HCT116 (cell line): ENCODE results near the gene LRIG1. TPM values are rescaled to one million over a fixed set of nuclear protein-coding genes. Genes with fewer than 3 reads are reported as not detected.

Source experiments
- ATAC-seq: fragments of 200-7000 bp; cut with Tn5 transposase; 2 replicates; pipeline ENCODE4 v1.9.1; 2020; ENCODE audit warnings: mild to moderate bottlenecking, moderate library complexity
- BruUV-seq: library from RNA; stranded (reverse); fragments of 400-500 nt; replicated peaks from 2 replicates; lab custom pipeline; 2021; lab: Mats Ljungman, UMichigan
- CTCF ChIA-PET: fragments of 300-600 bp; sonication (Branson Sonifier 250); formaldehyde crosslinking; loops from one replicate; lab custom pipeline; 2021; ENCODE audit warnings: antibody characterized with exemption; lab: Charles Lee
- POLR2A ChIA-PET: fragments of 300-600, 350-600 bp; sonication (Branson Sonifier 250); formaldehyde crosslinking; loops from one replicate; lab custom pipeline; 2021; ENCODE audit warnings: antibody characterized with exemption; lab: Charles Lee
- RAD21 ChIA-PET, 2 experiments: fragments of 300-600 bp; sonication (Branson Sonifier 250); formaldehyde crosslinking; loops; one replicate each; lab custom pipeline; 2023; ENCODE audit warnings: low total read pairs in 2 of 2; ENCODE audit not compliant: uncharacterized antibody in 2 of 2, unreplicated experiment in 2 of 2, low non-redundant PET in 1 of 2; lab: Charles Lee
- DNase-seq: peaks from one replicate; pipeline ENCODE4 v3.0.0-alpha.2; 2010; ENCODE audit warnings: low read depth, low spot score
- H2AFZ ChIP-seq: fragments of 200-600 bp; shearing (Covaris generic), sonication (generic); 2 replicates; pipeline ENCODE4 v1.6.1; 2017; ENCODE audit warnings: low read depth, mixed run types, mixed read lengths, antibody characterized with exemption, low read length; ENCODE audit not compliant: poor library complexity, severe bottlenecking
- H3K27ac ChIP-seq: 2 replicates; pipeline ENCODE4 v1.5.1; 2012; ENCODE audit warnings: low read depth, low read length
- H3K27me3 ChIP-seq: fragments of 200-600 bp; sonication (generic); 2 replicates; pipeline ENCODE4 v1.6.1; 2016; ENCODE audit warnings: mixed run types, low read length, mixed read lengths; ENCODE audit not compliant: insufficient read depth
- H3K36me3 ChIP-seq, 2 experiments: fragments of 200-500 bp in 1 of 2; fragments of 200-600 bp in 1 of 2; sonication (Bioruptor generic) in 1 of 2; sonication (generic) in 1 of 2; 2 replicates each; pipeline versions ENCODE4 v1.5.1 to v1.6.1; 2014 to 2016; ENCODE audit warnings: low read length in 2 of 2, inconsistent platforms in 1 of 2, mixed read lengths in 1 of 2, mixed run types in 1 of 2; ENCODE audit not compliant: insufficient read depth in 2 of 2, control insufficient read depth in 1 of 2
- H3K4me1 ChIP-seq, 2 experiments: fragments of 200-600 bp in 1 of 2; sonication (generic) in 1 of 2; 2 replicates each; pipeline versions ENCODE4 v1.5.1 to v1.6.1; 2012 to 2017; ENCODE audit warnings: low read length in 2 of 2, inconsistent platforms in 1 of 2, mild to moderate bottlenecking in 1 of 2, mixed read lengths in 1 of 2, mixed run types in 1 of 2, moderate library complexity in 1 of 2; ENCODE audit not compliant: insufficient read depth in 2 of 2, control insufficient read depth in 1 of 2
- H3K4me2 ChIP-seq: fragments of 200-600 bp; sonication (generic); 2 replicates; pipeline ENCODE4 v1.6.1; 2017; ENCODE audit warnings: mixed run types, low read length, mixed read lengths
- H3K4me3 ChIP-seq, 2 experiments: fragments of 200-600 bp in 1 of 2; sonication (generic) in 1 of 2; replicated peaks in 1 of 2; 2 replicates each; pipeline ENCODE4 v1.5.1; 2011 to 2016; ENCODE audit warnings: low read length in 2 of 2, control low read depth in 1 of 2, low read depth in 1 of 2, mild to moderate bottlenecking in 1 of 2, mixed read lengths in 1 of 2, mixed run types in 1 of 2
- H3K79me2 ChIP-seq: fragments of 200-600 bp; sonication (generic); 2 replicates; pipeline ENCODE4 v1.6.1; 2017; ENCODE audit warnings: mild to moderate bottlenecking, mixed run types, low read length, moderate library complexity, mixed read lengths; ENCODE audit not compliant: insufficient read depth
- H3K9ac ChIP-seq: fragments of 200-600 bp; sonication (generic); 2 replicates; pipeline ENCODE4 v1.6.1; 2016; ENCODE audit warnings: low read length, mixed read lengths
- H3K9me2 ChIP-seq: fragments of 200-600 bp; sonication (generic), shearing (Covaris generic); 2 replicates; pipeline ENCODE4 v1.6.1; 2017; ENCODE audit warnings: mixed run types, mild to moderate bottlenecking, moderate library complexity; ENCODE audit not compliant: insufficient read depth
- H3K9me3 ChIP-seq, 2 experiments: fragments of 200-500 bp in 1 of 2; fragments of 200-600 bp in 1 of 2; sonication (Bioruptor generic) in 1 of 2; sonication (generic) in 1 of 2; 2 replicates each; pipeline ENCODE4 v1.6.1; 2014 to 2017; ENCODE audit warnings: low read length in 2 of 2, mixed read lengths in 2 of 2, inconsistent platforms in 1 of 2, low read depth in 1 of 2, mild to moderate bottlenecking in 1 of 2, mixed run types in 1 of 2, moderate library complexity in 1 of 2; ENCODE audit not compliant: control insufficient read depth in 1 of 2, insufficient read depth in 1 of 2
- H4K20me1 ChIP-seq: fragments of 200-600 bp; sonication (generic), shearing (Covaris generic); 2 replicates; pipeline ENCODE4 v1.6.1; 2017; ENCODE audit warnings: mixed run types, mild to moderate bottlenecking, moderate library complexity; ENCODE audit not compliant: insufficient read depth
- CBX3 ChIP-seq: IDR thresholded peaks from 2 replicates; pipeline ENCODE4 v1.6.1; 2012; ENCODE audit warnings: low read depth
- EGR1 ChIP-seq: IDR thresholded peaks from 2 replicates; pipeline ENCODE4 v1.6.1; 2012; ENCODE audit warnings: low read depth
- EZH2 ChIP-seq: fragments of 200-600 bp; sonication (generic); IDR thresholded peaks from 2 replicates; pipeline ENCODE4 v1.6.1; 2017; ENCODE audit warnings: antibody characterized with exemption, mixed run types
- EZH2phosphoT487 ChIP-seq: fragments of 200-600 bp; IDR thresholded peaks from 2 replicates; pipeline ENCODE4 v1.6.1; 2018; ENCODE audit warnings: antibody characterized with exemption, borderline replicate concordance
- FOSL1 ChIP-seq: IDR thresholded peaks from 2 replicates; pipeline ENCODE4 v1.6.1; 2012; ENCODE audit warnings: low read depth
- JUND ChIP-seq: IDR thresholded peaks from 2 replicates; pipeline ENCODE4 v1.6.1; 2012
- POLR2A ChIP-seq: IDR thresholded peaks from 2 replicates; pipeline ENCODE4 v1.7.0; 2011; ENCODE audit warnings: borderline replicate concordance; ENCODE audit not compliant: insufficient read depth, insufficient read length; ENCODE audit errors: extremely low read depth
- POLR2AphosphoS5 ChIP-seq: IDR thresholded peaks from 2 replicates; pipeline ENCODE4 v1.6.1; 2011; ENCODE audit warnings: mild to moderate bottlenecking, low read depth, low read length, moderate library complexity
- RAD21 ChIP-seq: IDR thresholded peaks from 2 replicates; pipeline ENCODE4 v1.6.1; 2012; ENCODE audit warnings: low read depth, mild to moderate bottlenecking
- SIN3A ChIP-seq: IDR thresholded peaks from 2 replicates; pipeline ENCODE4 v1.6.1; 2012; ENCODE audit warnings: low read depth
- SRF ChIP-seq: IDR thresholded peaks from 2 replicates; pipeline ENCODE4 v1.6.1; 2012; ENCODE audit warnings: low read depth
- TCF7L2 ChIP-seq: IDR thresholded peaks from 2 replicates; pipeline ENCODE4 v1.7.0; 2011; ENCODE audit warnings: borderline replicate concordance, inconsistent platforms; ENCODE audit not compliant: insufficient read depth, insufficient read length; ENCODE audit errors: extremely low read depth
- YY1 ChIP-seq: IDR thresholded peaks from 2 replicates; pipeline ENCODE4 v1.6.1; 2011; ENCODE audit warnings: low read length, low read depth, moderate library complexity, mild to moderate bottlenecking; ENCODE audit not compliant: insufficient replicate concordance; ENCODE audit errors: extremely low read depth
- ZFX ChIP-seq: fragments of 450-650 bp; IDR thresholded peaks from 2 replicates; pipeline ENCODE4 v1.6.1; 2017
- ZNF274 ChIP-seq: fragments of 200-500 bp; sonication (Bioruptor generic); IDR thresholded peaks from 2 replicates; pipeline ENCODE4 v1.6.1; 2014; ENCODE audit warnings: mild to moderate bottlenecking, low read depth, low read length, inconsistent platforms
- intact Hi-C: fragments of 100-400 bp; cut with micrococcal nuclease; formaldehyde crosslinking; loops from 2 replicates; pipeline ENCODE4 v1.10.0; 2022
- total RNA-seq: library from RNA; stranded (reverse); gene quantifications from one replicate; pipeline ENCODE4 v1.2.1, GENCODE V29; 2021; ENCODE audit not compliant: unreplicated experiment
- TF ChIP-seq, protein P1 (sequence below): IDR thresholded peaks from 2 replicates; pipeline ENCODE4 v1.6.1; 2012
- TF ChIP-seq, protein P2 (sequence below): IDR thresholded peaks from 2 replicates; pipeline ENCODE4 v1.6.1; 2011; ENCODE audit warnings: mild to moderate bottlenecking, low read length, moderate library complexity; ENCODE audit not compliant: insufficient replicate concordance; ENCODE audit errors: extremely low read depth
- TF ChIP-seq, protein P3 (sequence below): IDR thresholded peaks from 2 replicates; pipeline ENCODE4 v1.6.1; 2012; ENCODE audit warnings: low read depth
- TF ChIP-seq, protein P4 (sequence below), 3 experiments: fragments of 200-600 bp in 1 of 3; sonication (generic) in 1 of 3; IDR thresholded peaks in 2 of 3; conservative IDR thresholded peaks in 1 of 3; 2 replicates each; pipeline ENCODE4 v1.5.1; 2012 to 2017; ENCODE audit warnings: low read depth in 2 of 3, low read length in 2 of 3, antibody characterized with exemption in 1 of 3, borderline replicate concordance in 1 of 3, control low read depth in 1 of 3, mild to moderate bottlenecking in 1 of 3, mixed read lengths in 1 of 3, mixed run types in 1 of 3, moderate library complexity in 1 of 3; ENCODE audit not compliant: insufficient read depth in 1 of 3

LRIG1 gene
- total RNA-seq, 1 experiment from 2014 or later, result 3.1 TPM

DNA sequence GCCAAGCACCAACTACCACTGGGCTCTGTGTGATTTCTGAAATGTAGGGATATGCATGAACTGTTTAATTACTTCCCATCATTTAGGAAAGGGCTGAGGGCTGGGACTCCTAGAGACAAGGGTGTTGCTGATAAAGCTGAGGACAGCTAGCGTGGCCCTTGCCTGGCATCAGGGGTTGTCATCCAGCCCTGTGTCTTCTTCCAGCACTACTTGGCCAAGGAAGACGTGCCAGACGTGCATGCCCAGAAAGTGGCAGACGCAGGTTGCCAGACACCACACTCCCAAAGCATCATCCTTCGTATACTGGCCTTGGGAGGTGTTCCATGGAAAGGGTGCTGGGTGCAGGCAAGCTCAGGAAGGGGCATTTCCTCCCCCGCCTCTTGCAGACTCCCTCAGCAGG, 64.8 kb downstream of the LRIG1 start:
- no TSS peak for BruUV-seq
- H3K79me2 ChIP-seq, result no peaks in the 10 kb centered on the region
- POLR2A ChIA-PET, result no interaction called here

More for the DNA sequence above, 64.8 kb downstream of the LRIG1 start:
- no peaks in the 10 kb centered on the region for H4K20me1 ChIP-seq
- intact Hi-C loops, result no loop called here
- RAD21 ChIA-PET, result no interaction called here
- H3K27ac ChIP-seq, result no peak overlapping the region
- ATAC-seq (no peak), DNase-seq (no peak)
- H3K27me3 ChIP-seq, result peaks cover 2% of the 10 kb centered on the region; the same call in 1 of the 2 replicates
- no peak overlapping the region for H3K4me2 ChIP-seq
- TF ChIP-seq TCF7L2, result no peak
- TF ChIP-seq ZNF274, result no peak
- TF ChIP-seq POLR2AphosphoS5, result no peak
- TF ChIP-seq RAD21, result no peak
- no peak for TF ChIP-seq YY1
- no peak for TF ChIP-seq POLR2A
- no peak for TF ChIP-seq EGR1
- no peak for TF ChIP-seq EZH2phosphoT487
- TF ChIP-seq FOSL1, result no peak
- TF ChIP-seq, protein P1, sequence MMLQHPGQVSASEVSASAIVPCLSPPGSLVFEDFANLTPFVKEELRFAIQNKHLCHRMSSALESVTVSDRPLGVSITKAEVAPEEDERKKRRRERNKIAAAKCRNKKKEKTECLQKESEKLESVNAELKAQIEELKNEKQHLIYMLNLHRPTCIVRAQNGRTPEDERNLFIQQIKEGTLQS, result no peak
- TF ChIP-seq, protein P2, sequence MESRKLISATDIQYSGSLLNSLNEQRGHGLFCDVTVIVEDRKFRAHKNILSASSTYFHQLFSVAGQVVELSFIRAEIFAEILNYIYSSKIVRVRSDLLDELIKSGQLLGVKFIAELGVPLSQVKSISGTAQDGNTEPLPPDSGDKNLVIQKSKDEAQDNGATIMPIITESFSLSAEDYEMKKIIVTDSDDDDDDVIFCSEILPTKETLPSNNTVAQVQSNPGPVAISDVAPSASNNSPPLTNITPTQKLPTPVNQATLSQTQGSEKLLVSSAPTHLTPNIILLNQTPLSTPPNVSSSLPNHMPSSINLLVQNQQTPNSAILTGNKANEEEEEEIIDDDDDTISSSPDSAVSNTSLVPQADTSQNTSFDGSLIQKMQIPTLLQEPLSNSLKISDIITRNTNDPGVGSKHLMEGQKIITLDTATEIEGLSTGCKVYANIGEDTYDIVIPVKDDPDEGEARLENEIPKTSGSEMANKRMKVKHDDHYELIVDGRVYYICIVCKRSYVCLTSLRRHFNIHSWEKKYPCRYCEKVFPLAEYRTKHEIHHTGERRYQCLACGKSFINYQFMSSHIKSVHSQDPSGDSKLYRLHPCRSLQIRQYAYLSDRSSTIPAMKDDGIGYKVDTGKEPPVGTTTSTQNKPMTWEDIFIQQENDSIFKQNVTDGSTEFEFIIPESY, result no peak
- no peak for TF ChIP-seq JUND
- no peak for TF ChIP-seq CBX3
- TF ChIP-seq EZH2, result no peak
- no peak for TF ChIP-seq SRF
- TF ChIP-seq, protein P3, sequence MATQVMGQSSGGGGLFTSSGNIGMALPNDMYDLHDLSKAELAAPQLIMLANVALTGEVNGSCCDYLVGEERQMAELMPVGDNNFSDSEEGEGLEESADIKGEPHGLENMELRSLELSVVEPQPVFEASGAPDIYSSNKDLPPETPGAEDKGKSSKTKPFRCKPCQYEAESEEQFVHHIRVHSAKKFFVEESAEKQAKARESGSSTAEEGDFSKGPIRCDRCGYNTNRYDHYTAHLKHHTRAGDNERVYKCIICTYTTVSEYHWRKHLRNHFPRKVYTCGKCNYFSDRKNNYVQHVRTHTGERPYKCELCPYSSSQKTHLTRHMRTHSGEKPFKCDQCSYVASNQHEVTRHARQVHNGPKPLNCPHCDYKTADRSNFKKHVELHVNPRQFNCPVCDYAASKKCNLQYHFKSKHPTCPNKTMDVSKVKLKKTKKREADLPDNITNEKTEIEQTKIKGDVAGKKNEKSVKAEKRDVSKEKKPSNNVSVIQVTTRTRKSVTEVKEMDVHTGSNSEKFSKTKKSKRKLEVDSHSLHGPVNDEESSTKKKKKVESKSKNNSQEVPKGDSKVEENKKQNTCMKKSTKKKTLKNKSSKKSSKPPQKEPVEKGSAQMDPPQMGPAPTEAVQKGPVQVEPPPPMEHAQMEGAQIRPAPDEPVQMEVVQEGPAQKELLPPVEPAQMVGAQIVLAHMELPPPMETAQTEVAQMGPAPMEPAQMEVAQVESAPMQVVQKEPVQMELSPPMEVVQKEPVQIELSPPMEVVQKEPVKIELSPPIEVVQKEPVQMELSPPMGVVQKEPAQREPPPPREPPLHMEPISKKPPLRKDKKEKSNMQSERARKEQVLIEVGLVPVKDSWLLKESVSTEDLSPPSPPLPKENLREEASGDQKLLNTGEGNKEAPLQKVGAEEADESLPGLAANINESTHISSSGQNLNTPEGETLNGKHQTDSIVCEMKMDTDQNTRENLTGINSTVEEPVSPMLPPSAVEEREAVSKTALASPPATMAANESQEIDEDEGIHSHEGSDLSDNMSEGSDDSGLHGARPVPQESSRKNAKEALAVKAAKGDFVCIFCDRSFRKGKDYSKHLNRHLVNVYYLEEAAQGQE, result no peak
- TF ChIP-seq ZFX, result no peak
- TF ChIP-seq, protein P4, sequence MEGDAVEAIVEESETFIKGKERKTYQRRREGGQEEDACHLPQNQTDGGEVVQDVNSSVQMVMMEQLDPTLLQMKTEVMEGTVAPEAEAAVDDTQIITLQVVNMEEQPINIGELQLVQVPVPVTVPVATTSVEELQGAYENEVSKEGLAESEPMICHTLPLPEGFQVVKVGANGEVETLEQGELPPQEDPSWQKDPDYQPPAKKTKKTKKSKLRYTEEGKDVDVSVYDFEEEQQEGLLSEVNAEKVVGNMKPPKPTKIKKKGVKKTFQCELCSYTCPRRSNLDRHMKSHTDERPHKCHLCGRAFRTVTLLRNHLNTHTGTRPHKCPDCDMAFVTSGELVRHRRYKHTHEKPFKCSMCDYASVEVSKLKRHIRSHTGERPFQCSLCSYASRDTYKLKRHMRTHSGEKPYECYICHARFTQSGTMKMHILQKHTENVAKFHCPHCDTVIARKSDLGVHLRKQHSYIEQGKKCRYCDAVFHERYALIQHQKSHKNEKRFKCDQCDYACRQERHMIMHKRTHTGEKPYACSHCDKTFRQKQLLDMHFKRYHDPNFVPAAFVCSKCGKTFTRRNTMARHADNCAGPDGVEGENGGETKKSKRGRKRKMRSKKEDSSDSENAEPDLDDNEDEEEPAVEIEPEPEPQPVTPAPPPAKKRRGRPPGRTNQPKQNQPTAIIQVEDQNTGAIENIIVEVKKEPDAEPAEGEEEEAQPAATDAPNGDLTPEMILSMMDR (IDR thresholded peaks at IDR 0.05 in 2 of 3, conservative IDR thresholded peaks at IDR 0.05 in 1 of 3; ENCODE audit: borderline replicate concordance in 1 of 3, insufficient read depth in 1 of 3, low read depth in 2 of 3, low read length in 2 of 3), result no peak
- no peak for TF ChIP-seq SIN3A
- CTCF ChIA-PET, result no interaction called here
- H3K9me2 ChIP-seq, result no peaks in the 10 kb centered on the region
- no peaks in the 10 kb centered on the region for H3K36me3 ChIP-seq
- H3K4me3 ChIP-seq, result no peak overlapping the region
- no peaks in the 10 kb centered on the region for H3K4me1 ChIP-seq
- no peak overlapping the region for H2AFZ ChIP-seq
- H3K9me3 ChIP-seq, result no peaks in the 10 kb centered on the region
- no peak overlapping the region for H3K9ac ChIP-seq
